ENCODE results near the gene PEX12.

DNA sequence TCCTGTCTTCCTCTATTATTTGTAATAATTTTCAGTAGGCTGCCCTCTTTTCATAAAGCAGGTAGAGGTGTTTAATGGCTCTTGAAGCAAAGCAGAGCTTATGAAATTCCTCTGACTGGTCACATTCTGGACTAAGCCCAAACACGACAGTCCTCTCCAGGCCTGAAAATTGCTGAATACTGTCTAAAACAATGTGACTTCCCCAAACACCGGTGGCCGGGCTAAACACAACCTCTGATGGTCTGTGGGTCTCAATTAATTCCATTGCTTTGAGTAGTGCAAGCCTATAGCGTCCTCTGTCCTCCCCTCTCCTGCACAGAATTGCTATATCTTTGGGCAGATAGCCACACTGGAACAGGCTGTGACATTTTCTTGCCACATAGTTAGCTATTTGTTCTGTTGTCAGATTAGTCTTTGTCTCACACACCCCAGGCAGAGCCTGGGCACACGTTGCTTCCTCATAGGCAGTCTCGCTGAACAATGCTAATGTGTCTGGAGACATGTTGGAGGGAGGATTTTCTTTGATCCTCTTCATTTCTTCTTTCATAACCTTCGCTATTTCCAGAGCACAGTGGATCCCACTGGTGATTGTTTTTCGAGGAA, 30.1 kb downstream of the PEX12 start:
- TF ChIP-seq, protein P1, sequence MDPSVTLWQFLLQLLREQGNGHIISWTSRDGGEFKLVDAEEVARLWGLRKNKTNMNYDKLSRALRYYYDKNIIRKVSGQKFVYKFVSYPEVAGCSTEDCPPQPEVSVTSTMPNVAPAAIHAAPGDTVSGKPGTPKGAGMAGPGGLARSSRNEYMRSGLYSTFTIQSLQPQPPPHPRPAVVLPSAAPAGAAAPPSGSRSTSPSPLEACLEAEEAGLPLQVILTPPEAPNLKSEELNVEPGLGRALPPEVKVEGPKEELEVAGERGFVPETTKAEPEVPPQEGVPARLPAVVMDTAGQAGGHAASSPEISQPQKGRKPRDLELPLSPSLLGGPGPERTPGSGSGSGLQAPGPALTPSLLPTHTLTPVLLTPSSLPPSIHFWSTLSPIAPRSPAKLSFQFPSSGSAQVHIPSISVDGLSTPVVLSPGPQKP (IDR thresholded peaks at IDR 0.05; ENCODE audit: borderline replicate concordance, low read depth, low read length) = no peak
- TF ChIP-seq, protein P2, sequence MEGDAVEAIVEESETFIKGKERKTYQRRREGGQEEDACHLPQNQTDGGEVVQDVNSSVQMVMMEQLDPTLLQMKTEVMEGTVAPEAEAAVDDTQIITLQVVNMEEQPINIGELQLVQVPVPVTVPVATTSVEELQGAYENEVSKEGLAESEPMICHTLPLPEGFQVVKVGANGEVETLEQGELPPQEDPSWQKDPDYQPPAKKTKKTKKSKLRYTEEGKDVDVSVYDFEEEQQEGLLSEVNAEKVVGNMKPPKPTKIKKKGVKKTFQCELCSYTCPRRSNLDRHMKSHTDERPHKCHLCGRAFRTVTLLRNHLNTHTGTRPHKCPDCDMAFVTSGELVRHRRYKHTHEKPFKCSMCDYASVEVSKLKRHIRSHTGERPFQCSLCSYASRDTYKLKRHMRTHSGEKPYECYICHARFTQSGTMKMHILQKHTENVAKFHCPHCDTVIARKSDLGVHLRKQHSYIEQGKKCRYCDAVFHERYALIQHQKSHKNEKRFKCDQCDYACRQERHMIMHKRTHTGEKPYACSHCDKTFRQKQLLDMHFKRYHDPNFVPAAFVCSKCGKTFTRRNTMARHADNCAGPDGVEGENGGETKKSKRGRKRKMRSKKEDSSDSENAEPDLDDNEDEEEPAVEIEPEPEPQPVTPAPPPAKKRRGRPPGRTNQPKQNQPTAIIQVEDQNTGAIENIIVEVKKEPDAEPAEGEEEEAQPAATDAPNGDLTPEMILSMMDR (conservative IDR thresholded peaks at IDR 0.05; ENCODE audit: low read depth, low read length) = no peak
- TF ChIP-seq, protein P3, sequence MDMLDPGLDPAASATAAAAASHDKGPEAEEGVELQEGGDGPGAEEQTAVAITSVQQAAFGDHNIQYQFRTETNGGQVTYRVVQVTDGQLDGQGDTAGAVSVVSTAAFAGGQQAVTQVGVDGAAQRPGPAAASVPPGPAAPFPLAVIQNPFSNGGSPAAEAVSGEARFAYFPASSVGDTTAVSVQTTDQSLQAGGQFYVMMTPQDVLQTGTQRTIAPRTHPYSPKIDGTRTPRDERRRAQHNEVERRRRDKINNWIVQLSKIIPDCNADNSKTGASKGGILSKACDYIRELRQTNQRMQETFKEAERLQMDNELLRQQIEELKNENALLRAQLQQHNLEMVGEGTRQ (IDR thresholded peaks at IDR 0.05; ENCODE audit: low read depth, low read length) = no peak
- TF ChIP-seq POLR2A (IDR thresholded peaks at IDR 0.05; ENCODE audit: low read depth, low read length) = no peak
- TF ChIP-seq FOS (IDR thresholded peaks at IDR 0.05; ENCODE audit: low read depth, low read length) = no peak
- TF ChIP-seq MAFK (IDR thresholded peaks at IDR 0.05; ENCODE audit: low read depth, low read length) = no peak
- TF ChIP-seq BHLHE40 (IDR thresholded peaks at IDR 0.05; ENCODE audit: low read depth, low read length) = no peak
- no peak for TF ChIP-seq MAZ (IDR thresholded peaks at IDR 0.05; ENCODE audit: borderline replicate concordance, low read depth, low read length)
- no peak for TF ChIP-seq RAD21 (IDR thresholded peaks at IDR 0.05; ENCODE audit: low read length)

Measured in IMR-90 (cell line).